D721Med (cell line): ENCODE results near the gene TCTN1.

Source experiments
- DNase-seq: peaks from one replicate; pipeline ENCODE4 v3.0.0; 2011; ENCODE audit warnings: low spot score; ENCODE audit not compliant: insufficient read length
- FAIRE-seq: peaks from 2 replicates; lab custom pipeline; 2011; peaks lifted over from hg19 to GRCh38; lab: Jason Lieb, UNC
- TF ChIP-seq, protein P1 (sequence below): IDR thresholded peaks from 2 replicates; pipeline ENCODE4 v1.5.1; 2012; ENCODE audit warnings: mild to moderate bottlenecking, control low read depth; ENCODE audit not compliant: insufficient read depth; ENCODE audit errors: missing control alignments

TCTN1 gene

GRCh38 chr12:110658242-110658641, 44.3 kb downstream of the TCTN1 start:
- DNase-seq, result no peak
- TF ChIP-seq, protein P1, sequence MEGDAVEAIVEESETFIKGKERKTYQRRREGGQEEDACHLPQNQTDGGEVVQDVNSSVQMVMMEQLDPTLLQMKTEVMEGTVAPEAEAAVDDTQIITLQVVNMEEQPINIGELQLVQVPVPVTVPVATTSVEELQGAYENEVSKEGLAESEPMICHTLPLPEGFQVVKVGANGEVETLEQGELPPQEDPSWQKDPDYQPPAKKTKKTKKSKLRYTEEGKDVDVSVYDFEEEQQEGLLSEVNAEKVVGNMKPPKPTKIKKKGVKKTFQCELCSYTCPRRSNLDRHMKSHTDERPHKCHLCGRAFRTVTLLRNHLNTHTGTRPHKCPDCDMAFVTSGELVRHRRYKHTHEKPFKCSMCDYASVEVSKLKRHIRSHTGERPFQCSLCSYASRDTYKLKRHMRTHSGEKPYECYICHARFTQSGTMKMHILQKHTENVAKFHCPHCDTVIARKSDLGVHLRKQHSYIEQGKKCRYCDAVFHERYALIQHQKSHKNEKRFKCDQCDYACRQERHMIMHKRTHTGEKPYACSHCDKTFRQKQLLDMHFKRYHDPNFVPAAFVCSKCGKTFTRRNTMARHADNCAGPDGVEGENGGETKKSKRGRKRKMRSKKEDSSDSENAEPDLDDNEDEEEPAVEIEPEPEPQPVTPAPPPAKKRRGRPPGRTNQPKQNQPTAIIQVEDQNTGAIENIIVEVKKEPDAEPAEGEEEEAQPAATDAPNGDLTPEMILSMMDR, result no peak
- no peak for FAIRE-seq

DNA sequence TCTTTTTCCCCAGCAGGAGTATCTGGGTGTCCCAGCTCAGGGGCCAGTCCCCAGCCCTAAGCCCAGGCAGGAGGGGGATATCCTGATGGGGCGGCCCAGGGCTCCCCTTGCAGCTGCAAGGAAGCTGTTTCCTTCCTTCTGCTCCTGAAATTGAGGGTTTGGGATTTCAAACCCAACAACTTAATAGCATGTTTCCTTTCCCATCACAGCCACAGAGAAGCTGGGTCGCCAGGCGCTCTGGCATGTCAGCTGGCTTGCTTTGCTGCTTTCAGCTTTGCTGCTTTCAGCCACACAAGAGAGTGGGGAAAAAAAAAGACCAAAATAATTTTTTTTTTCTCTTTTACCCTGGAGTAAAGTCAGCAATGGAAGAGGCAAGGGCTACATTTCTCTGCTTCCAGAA, 44.9 kb downstream of the TCTN1 start:
- FAIRE-seq, result no peak
- TF ChIP-seq, protein P1, result no peak
- DNase-seq, result no peak

DNA sequence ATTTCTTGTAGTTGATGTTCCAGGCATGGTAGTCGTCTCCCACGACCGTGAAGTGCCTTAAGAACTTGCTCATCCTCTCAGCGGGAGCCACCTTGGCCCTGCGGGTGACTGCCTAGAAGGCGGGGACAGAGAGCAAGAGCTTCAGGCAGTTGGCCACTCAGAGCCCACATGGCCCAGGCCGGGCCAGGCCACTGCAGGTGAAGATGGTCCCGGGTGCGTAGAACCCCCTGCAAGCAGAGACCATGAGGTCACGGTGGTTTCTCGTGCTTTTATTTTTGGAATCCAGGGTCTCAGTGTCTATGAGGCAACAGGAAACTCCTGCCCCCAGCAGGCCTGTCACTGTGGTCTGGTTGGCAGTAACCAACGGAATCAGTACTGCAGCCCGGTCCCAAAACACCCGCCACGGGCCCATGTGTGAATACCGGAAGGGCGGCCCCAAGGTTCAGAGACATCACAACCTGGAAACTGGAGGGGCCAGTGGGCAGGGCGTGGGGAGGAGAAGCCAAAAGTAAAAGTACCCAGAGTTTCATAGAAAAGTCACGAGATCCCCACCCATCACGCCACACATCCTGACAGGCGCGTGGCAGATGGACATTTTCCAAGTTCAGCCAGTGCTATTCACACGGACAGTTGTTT, 47.5 kb downstream of the TCTN1 start:
- no peak for DNase-seq
- FAIRE-seq, result no peak
- TF ChIP-seq, protein P1, result no peak

DNA sequence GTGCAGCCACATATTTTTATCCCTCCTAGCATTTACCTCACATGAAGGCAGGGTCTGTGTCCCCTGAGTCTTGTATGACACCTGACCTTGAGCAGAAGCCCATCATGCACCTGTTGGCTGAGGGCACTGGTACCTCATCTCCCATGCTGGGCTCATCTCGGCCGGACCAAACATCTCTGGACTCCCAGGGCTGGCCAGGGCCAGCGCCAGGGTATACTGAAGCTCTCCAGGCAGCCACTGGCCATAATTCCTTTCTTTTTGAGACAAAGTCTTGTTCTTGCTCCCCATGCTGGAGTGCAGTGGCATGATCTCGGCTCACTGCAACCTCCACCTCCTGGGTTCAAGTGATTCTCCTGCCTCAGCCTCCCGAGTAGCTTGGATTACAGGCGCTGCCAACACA, 53.0 kb downstream of the TCTN1 start:
- TF ChIP-seq, protein P1, result no peak
- FAIRE-seq (no peak), DNase-seq (no peak)

GRCh38 chr12:110667671-110668070, 53.7 kb downstream of the TCTN1 start:
- DNase-seq (no peak), FAIRE-seq (no peak)
- TF ChIP-seq, protein P1, result no peak

GRCh38 chr12:110668480-110669192, 54.7 kb downstream of the TCTN1 start:
- FAIRE-seq (no peak), DNase-seq (no peak)
- TF ChIP-seq, protein P1, result no peak

- TF ChIP-seq, protein P1, result no peak
- FAIRE-seq (no peak), DNase-seq (no peak)
Observed at GRCh38 chr12:110669193-110669502, 55.2 kb downstream of the TCTN1 start.
